Glutamatergic neuron (in vitro differentiated cells): Measurements from ENCODE around the gene SIRT4. TPM values are rescaled to one million over a fixed set of nuclear protein-coding genes. Genes with fewer than 3 reads are reported as not detected.
A peak's percentile ranks its signal among the peaks of the same experiment; 100 is the strongest.

Experiments used
- DNase-seq: peaks from one replicate; pipeline ENCODE4 v3.0.0; 2022
- H3K27ac Mint-ChIP-seq: one replicate; pipeline ENCODE4 v1.8.0; 2020; ENCODE audit warnings: mild to moderate bottlenecking, mixed read lengths, inconsistent platforms; ENCODE audit not compliant: unreplicated experiment
- H3K27me3 Mint-ChIP-seq: one replicate; pipeline ENCODE4 v1.8.0; 2020; ENCODE audit warnings: mild to moderate bottlenecking, moderate library complexity, mixed read lengths, inconsistent platforms; ENCODE audit not compliant: unreplicated experiment
- H3K36me3 Mint-ChIP-seq: one replicate; pipeline ENCODE4 v1.8.0; 2020; ENCODE audit warnings: mild to moderate bottlenecking, mixed read lengths, inconsistent platforms; ENCODE audit not compliant: unreplicated experiment
- H3K4me1 Mint-ChIP-seq: one replicate; pipeline ENCODE4 v1.8.0; 2020; ENCODE audit warnings: mild to moderate bottlenecking, low read depth, mixed read lengths, inconsistent platforms; ENCODE audit not compliant: unreplicated experiment
- H3K4me3 Mint-ChIP-seq: one replicate; pipeline ENCODE4 v1.8.0; 2020; ENCODE audit warnings: mild to moderate bottlenecking, mixed read lengths, inconsistent platforms; ENCODE audit not compliant: unreplicated experiment
- H3K9me3 Mint-ChIP-seq: one replicate; pipeline ENCODE4 v1.8.0; 2020; ENCODE audit warnings: mild to moderate bottlenecking, moderate library complexity, mixed read lengths, inconsistent platforms; ENCODE audit not compliant: unreplicated experiment
- total RNA-seq: library from RNA; stranded (reverse); fragmentation: NEBNext Ultra II Directional; extraction: Animal tissue kit (Norgen Biotek cat#: 25700); gene quantifications from one replicate; pipeline ENCODE4 v1.2.1, GENCODE V29; 2021; ENCODE audit not compliant: unreplicated experiment
- TF ChIP-seq, protein P1 (sequence below): fragments of 200-600 bp; sonication (generic); IDR thresholded peaks from one replicate; pipeline ENCODE4 v1.5.0; 2021; ENCODE audit not compliant: partially characterized antibody, unreplicated experiment

SIRT4 gene
- total RNA-seq, 1 donor from 2014 or later = 3.8 TPM

DNA sequence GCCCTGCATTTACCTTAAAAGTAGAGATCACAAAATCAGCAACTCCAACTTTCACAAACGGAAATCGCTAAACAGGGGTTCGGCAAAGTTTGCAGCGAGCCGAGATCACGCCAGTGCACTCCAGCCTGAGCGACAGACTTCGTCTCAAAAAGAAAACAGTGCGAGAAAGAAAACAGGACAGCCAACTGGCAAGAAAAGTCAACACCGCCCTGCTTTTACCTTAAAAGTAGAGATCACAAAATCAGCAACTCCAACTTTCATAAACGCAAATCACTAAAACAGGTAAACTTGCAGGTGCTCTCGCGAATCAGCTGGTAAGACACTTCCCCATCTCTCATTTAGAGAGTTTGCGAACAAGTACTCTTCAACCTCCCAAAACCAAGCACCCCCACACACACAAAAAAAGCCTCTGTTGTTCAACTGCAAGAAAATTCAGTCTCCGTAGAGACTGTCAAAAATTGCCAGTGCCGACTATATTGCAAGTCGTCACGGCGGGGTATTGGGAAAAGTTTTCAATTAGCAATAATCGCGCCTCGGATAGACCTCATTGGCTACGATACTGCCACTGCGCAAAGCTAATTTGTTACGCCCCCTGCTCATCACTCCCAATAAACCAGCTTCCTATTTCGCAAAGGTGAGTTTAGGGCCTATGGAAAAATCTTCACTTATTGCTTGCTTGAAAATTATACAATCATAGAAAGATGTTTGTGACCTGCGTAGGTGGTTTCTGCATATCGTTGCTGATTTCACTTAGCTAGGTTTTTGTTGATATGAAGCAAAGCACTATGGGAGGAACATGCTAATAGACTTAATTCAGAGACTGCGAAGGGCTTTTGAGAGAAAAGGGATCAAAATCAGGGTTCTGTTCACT is 9.2 kb upstream of the SIRT4 start, which contains the start of gene RNU4-1:
Gene RNU4-1 (minus strand): TSS at position 577 of the 871 bp plus-strand sequence.
- Mint-ChIP-seq H3K4me1 (no peaks in the 10 kb centered on the region), H3K27me3 (peaks cover 5% of the 10 kb centered on the region), H3K27ac (no peak within 1 kb of the TSS), H3K36me3 (no peaks in the 10 kb centered on the region), H3K9me3 (peaks cover 5% of the 10 kb centered on the region), H3K4me3 (no peak within 1 kb of the TSS)
- TF ChIP-seq, protein P1, sequence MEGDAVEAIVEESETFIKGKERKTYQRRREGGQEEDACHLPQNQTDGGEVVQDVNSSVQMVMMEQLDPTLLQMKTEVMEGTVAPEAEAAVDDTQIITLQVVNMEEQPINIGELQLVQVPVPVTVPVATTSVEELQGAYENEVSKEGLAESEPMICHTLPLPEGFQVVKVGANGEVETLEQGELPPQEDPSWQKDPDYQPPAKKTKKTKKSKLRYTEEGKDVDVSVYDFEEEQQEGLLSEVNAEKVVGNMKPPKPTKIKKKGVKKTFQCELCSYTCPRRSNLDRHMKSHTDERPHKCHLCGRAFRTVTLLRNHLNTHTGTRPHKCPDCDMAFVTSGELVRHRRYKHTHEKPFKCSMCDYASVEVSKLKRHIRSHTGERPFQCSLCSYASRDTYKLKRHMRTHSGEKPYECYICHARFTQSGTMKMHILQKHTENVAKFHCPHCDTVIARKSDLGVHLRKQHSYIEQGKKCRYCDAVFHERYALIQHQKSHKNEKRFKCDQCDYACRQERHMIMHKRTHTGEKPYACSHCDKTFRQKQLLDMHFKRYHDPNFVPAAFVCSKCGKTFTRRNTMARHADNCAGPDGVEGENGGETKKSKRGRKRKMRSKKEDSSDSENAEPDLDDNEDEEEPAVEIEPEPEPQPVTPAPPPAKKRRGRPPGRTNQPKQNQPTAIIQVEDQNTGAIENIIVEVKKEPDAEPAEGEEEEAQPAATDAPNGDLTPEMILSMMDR = no peak
- peak; percentile 50 for DNase-seq

DNA sequence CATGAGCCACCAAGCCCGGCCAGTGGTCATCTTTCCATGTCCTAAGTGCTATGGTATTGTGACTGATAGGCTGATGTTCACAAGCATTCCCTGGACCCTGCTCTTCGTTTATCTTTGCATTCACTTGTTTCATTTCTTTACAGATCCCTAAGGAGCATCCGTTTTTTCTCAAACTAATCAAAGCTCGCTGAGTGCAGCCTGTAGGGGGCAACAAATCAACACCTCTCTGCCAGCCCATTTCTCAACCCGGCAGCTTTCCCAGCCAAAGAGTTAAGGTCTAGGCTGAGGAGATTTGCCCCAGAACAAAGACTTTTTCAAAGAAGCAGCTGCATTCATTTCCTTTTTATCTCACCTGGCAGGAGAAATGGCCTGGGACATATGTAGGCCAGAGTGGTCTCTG is 12.1 kb downstream of the SIRT4 start:
- no peak overlapping the region for H3K4me3 Mint-ChIP-seq
- peak; percentile 29 for DNase-seq

DNA sequence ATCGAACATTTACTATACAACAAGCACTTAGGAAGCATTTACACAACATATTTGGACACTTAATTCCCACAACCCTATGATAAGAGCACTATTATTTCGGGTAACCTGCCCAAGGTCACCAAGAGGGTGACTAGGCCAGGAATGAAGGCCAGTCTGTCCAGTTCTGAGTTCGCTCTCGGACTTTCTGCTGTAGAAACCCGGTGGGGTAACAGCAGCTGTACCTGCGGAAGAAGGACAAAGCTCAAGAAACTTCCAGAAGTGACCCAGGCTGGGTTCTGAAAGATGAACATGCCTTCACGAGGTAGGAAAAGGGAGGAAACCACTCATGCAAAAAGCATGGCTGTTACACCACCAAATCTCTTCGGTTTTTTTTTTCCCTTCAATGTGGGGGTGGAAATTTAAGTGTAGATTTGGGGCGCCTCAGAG is 14.7 kb downstream of the SIRT4 start:
- Mint-ChIP-seq H3K27me3 (no peaks in the 10 kb centered on the region), H3K4me3 (peak overlapping the region; percentile 82), H3K9me3 (peaks cover 5% of the 10 kb centered on the region), H3K4me1 (peaks cover 4% of the 10 kb centered on the region), H3K36me3 (no peaks in the 10 kb centered on the region), H3K27ac (peak overlapping the region; percentile 95)
- no peak for DNase-seq
- TF ChIP-seq, protein P1 = no peak

More for the DNA sequence above, 12.1 kb downstream of the SIRT4 start:
- no peak overlapping the region for H3K27ac Mint-ChIP-seq
- H3K36me3 Mint-ChIP-seq = no peaks in the 10 kb centered on the region
- H3K4me1 Mint-ChIP-seq = peaks cover 4% of the 10 kb centered on the region
- TF ChIP-seq, protein P1 = peak; percentile 30
- no peaks in the 10 kb centered on the region for H3K27me3 Mint-ChIP-seq
- peaks cover 5% of the 10 kb centered on the region for H3K9me3 Mint-ChIP-seq

DNA sequence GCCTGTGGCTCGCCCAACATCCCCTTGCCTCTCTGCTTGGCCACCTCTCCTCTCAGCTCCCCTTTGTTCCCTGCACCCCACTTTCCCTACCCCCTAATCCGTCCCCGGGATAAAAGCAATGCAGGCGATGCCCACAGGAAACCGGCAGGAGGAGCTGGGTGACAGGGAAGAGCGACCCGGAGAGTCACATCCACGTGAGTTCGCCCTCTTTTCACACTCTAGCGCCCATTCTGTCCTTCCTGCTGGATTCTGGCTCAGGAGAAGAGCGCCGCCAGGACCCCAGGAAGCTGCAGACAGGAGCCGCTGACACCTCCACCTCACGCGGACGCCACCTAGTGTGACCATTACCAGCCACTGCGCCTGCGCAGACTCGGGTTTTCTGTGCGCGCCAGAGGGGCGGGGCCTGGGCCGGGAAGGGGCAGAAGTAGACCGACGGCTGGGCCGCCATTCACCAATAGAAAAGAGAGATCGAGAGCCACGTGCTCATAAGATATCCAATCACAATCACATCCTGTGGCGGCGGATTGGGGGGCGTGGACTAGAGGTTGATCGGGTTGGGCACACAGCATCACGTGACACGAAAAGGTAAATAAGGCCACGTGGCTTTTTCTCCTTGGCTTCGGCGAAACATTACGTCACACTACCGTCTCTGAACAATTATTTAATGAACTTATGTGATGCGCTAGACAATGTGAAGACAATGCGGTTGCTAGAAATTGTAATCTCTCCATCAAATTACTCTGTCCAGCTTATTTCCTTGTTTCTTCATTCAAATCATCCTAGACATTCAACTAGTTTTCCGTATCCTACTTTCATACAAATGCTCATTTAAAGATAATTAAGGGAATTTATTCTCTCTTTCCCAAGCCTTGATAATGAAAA is 15.3 kb downstream of the SIRT4 start:
- peaks cover 4% of the 10 kb centered on the region for H3K4me1 Mint-ChIP-seq
- no peaks in the 10 kb centered on the region for H3K36me3 Mint-ChIP-seq
- no peaks in the 10 kb centered on the region for H3K27me3 Mint-ChIP-seq
- peak; percentile 100 for DNase-seq
- peak overlapping the region; percentile 82 for H3K4me3 Mint-ChIP-seq
- H3K27ac Mint-ChIP-seq = peak overlapping the region; percentile 95
- peaks cover 5% of the 10 kb centered on the region for H3K9me3 Mint-ChIP-seq
- TF ChIP-seq, protein P1 = peak; percentile 45
